Skin of body (tissue), 2 donors: Measurements from ENCODE around the gene NUB1. TPM values are rescaled to one million over a fixed set of nuclear protein-coding genes. Genes with fewer than 3 reads are reported as not detected.

Experiments
- DNase-seq: peaks from one replicate; lab custom pipeline; 2025; lab: John Stamatoyannopoulos, UW
- total RNA-seq: library from RNA; depleted of rRNA; stranded (reverse); fragments of >200 nt; gene quantifications from one replicate; pipeline ENCODE4 v1.2.3, GENCODE V29; 2014

The NUB1 gene
- total RNA-seq, 1 donor from 2014 or later, result 28.5 TPM

GRCh38 chr7:151375530-151376217, 34.1 kb downstream of the NUB1 start:
- no peak for DNase-seq

- DNase-seq, result no peak
These were observed 34.7 kb downstream of the NUB1 start for GRCh38 chr7:151376218-151376902.

GRCh38 chr7:151377406-151377805, 35.8 kb downstream of the NUB1 start:
- no peak for DNase-seq

GRCh38 chr7:151378011-151378410, 36.4 kb downstream of the NUB1 start:
- no peak for DNase-seq

- no peak for DNase-seq
These were observed 37.0 kb downstream of the NUB1 start for GRCh38 chr7:151378496-151379192.

- DNase-seq, result no peak
These were observed 37.5 kb downstream of the NUB1 start for GRCh38 chr7:151379193-151379520.

- no peak for DNase-seq
These were observed 38.1 kb downstream of the NUB1 start for GRCh38 chr7:151379534-151380198.

GRCh38 chr7:151380199-151381097, 38.8 kb downstream of the NUB1 start:
- DNase-seq, result no peak

GRCh38 chr7:151381098-151381347, 39.4 kb downstream of the NUB1 start:
- DNase-seq, result no peak

- no peak for DNase-seq
These were observed 39.9 kb downstream of the NUB1 start for GRCh38 chr7:151381348-151382078.

GRCh38 chr7:151382079-151382885, 40.7 kb downstream of the NUB1 start:
- DNase-seq, result no peak

- no peak for DNase-seq
These were observed 42.2 kb downstream of the NUB1 start for GRCh38 chr7:151383638-151384351.

- DNase-seq, result no peak
These were observed 42.7 kb downstream of the NUB1 start for GRCh38 chr7:151384352-151384697.

- DNase-seq, result no peak
These were observed 43.4 kb downstream of the NUB1 start for GRCh38 chr7:151384776-151385625.

- DNase-seq, result no peak
These were observed 44.2 kb downstream of the NUB1 start for GRCh38 chr7:151385626-151386300.

GRCh38 chr7:151386301-151387160, 44.9 kb downstream of the NUB1 start:
- DNase-seq, result no peak
